PFSK-1 (cell line): ENCODE measurements around the gene IL1R1.

ENCODE experiments used
- REST ChIP-seq, 2 experiments: IDR thresholded peaks; 2 replicates each; pipeline versions ENCODE4 v1.6.1 to v1.8.0; 2011 to 2012; ENCODE audit warnings: low read depth in 2 of 2, low read length in 2 of 2, control low read depth in 1 of 2, inconsistent platforms in 1 of 2, mild to moderate bottlenecking in 1 of 2, moderate library complexity in 1 of 2; ENCODE audit not compliant: insufficient read depth in 1 of 2
- SIN3A ChIP-seq: IDR thresholded peaks from 2 replicates; pipeline ENCODE4 v1.6.1; 2012; ENCODE audit warnings: mild to moderate bottlenecking, low read length, moderate library complexity, borderline replicate concordance; ENCODE audit not compliant: insufficient read depth
- TAF1 ChIP-seq: IDR thresholded peaks from 2 replicates; pipeline ENCODE4 v1.6.1; 2012; ENCODE audit warnings: low read length, control low read depth, borderline replicate concordance; ENCODE audit not compliant: insufficient read depth

GRCh38 chr2:102194609-102195268 is 52.2 kb downstream of the IL1R1 start:
- TF ChIP-seq SIN3A: no peak
- TF ChIP-seq REST (IDR thresholded peaks at IDR 0.05; ENCODE audit: insufficient read depth in 1 of 2, low read depth in 2 of 2, low read length in 2 of 2): no peak
- TF ChIP-seq TAF1: no peak
